WTC11 (cell line): ENCODE results near the gene CLBA1.

Experiments used
- AR ChIP-seq: fragments of 250-450 bp; sonication (Bioruptor Pico); IDR thresholded peaks from 2 replicates; pipeline ENCODE4 v1.9.0; 2021; ENCODE audit warnings: mild to moderate bottlenecking
- ZBTB21 ChIP-seq: sonication (generic); formaldehyde crosslinking; IDR thresholded peaks from 2 replicates; pipeline ENCODE4 v1.8.1; 2023; ENCODE audit warnings: mild to moderate bottlenecking, missing genetic modification reagents, borderline replicate concordance
- ZNF121 ChIP-seq: sonication (generic); formaldehyde crosslinking; IDR thresholded peaks from 2 replicates; pipeline ENCODE4 v1.8.0; 2023; ENCODE audit warnings: missing genetic modification reagents
- ZNF232 ChIP-seq: sonication (generic); formaldehyde crosslinking; IDR thresholded peaks from 2 replicates; pipeline ENCODE4 v1.8.0; 2022; ENCODE audit warnings: mild to moderate bottlenecking, missing genetic modification reagents
- ZNF263 ChIP-seq: sonication (generic); formaldehyde crosslinking; IDR thresholded peaks from 2 replicates; pipeline ENCODE4 v1.8.1; 2022; ENCODE audit warnings: low read depth, mild to moderate bottlenecking, moderate library complexity, missing genetic modification reagents
- TF ChIP-seq, protein P1 (sequence below): sonication (generic); formaldehyde crosslinking; IDR thresholded peaks from 2 replicates; pipeline ENCODE4 v1.8.0; 2022; ENCODE audit warnings: missing genetic modification reagents
- TF ChIP-seq, protein P2 (sequence below): fragments of 200-600 bp; IDR thresholded peaks from 2 replicates; pipeline ENCODE4 v1.8.0; 2022; ENCODE audit warnings: antibody characterized with exemption
- TF ChIP-seq, protein P3 (sequence below): sonication (generic); formaldehyde crosslinking; IDR thresholded peaks from 2 replicates; pipeline ENCODE4 v1.8.0; 2022; ENCODE audit warnings: mild to moderate bottlenecking, missing genetic modification reagents

- TF ChIP-seq, protein P1, sequence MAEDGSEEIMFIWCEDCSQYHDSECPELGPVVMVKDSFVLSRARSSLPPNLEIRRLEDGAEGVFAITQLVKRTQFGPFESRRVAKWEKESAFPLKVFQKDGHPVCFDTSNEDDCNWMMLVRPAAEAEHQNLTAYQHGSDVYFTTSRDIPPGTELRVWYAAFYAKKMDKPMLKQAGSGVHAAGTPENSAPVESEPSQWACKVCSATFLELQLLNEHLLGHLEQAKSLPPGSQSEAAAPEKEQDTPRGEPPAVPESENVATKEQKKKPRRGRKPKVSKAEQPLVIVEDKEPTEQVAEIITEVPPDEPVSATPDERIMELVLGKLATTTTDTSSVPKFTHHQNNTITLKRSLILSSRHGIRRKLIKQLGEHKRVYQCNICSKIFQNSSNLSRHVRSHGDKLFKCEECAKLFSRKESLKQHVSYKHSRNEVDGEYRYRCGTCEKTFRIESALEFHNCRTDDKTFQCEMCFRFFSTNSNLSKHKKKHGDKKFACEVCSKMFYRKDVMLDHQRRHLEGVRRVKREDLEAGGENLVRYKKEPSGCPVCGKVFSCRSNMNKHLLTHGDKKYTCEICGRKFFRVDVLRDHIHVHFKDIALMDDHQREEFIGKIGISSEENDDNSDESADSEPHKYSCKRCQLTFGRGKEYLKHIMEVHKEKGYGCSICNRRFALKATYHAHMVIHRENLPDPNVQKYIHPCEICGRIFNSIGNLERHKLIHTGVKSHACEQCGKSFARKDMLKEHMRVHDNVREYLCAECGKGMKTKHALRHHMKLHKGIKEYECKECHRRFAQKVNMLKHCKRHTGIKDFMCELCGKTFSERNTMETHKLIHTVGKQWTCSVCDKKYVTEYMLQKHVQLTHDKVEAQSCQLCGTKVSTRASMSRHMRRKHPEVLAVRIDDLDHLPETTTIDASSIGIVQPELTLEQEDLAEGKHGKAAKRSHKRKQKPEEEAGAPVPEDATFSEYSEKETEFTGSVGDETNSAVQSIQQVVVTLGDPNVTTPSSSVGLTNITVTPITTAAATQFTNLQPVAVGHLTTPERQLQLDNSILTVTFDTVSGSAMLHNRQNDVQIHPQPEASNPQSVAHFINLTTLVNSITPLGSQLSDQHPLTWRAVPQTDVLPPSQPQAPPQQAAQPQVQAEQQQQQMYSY (CRISPR knock-in tag): no peak
- TF ChIP-seq, protein P2, sequence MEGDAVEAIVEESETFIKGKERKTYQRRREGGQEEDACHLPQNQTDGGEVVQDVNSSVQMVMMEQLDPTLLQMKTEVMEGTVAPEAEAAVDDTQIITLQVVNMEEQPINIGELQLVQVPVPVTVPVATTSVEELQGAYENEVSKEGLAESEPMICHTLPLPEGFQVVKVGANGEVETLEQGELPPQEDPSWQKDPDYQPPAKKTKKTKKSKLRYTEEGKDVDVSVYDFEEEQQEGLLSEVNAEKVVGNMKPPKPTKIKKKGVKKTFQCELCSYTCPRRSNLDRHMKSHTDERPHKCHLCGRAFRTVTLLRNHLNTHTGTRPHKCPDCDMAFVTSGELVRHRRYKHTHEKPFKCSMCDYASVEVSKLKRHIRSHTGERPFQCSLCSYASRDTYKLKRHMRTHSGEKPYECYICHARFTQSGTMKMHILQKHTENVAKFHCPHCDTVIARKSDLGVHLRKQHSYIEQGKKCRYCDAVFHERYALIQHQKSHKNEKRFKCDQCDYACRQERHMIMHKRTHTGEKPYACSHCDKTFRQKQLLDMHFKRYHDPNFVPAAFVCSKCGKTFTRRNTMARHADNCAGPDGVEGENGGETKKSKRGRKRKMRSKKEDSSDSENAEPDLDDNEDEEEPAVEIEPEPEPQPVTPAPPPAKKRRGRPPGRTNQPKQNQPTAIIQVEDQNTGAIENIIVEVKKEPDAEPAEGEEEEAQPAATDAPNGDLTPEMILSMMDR: no peak
- TF ChIP-seq, protein P3, sequence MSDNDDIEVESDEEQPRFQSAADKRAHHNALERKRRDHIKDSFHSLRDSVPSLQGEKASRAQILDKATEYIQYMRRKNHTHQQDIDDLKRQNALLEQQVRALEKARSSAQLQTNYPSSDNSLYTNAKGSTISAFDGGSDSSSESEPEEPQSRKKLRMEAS (CRISPR knock-in tag): no peak
- TF ChIP-seq ZBTB21 (CRISPR knock-in tag) (no peak), ZNF263 (CRISPR knock-in tag) (no peak), AR (CRISPR knock-in tag) (no peak), ZNF232 (CRISPR knock-in tag) (no peak), ZNF121 (CRISPR knock-in tag) (no peak)
Observed at GRCh38 chr14:104981699-104982541, 3.7 kb upstream of the CLBA1 start.
